Subcutaneous adipose tissue (tissue), 4 donors: Measurements from ENCODE around the gene KCNAB2. TPM values are rescaled to one million over a fixed set of nuclear protein-coding genes. Genes with fewer than 3 reads are reported as not detected.

Source experiments
- total RNA-seq, 4 donors: library from RNA; depleted of rRNA; stranded (reverse); fragments of >200 nt; gene quantifications; one replicate each; pipeline ENCODE4 v1.1.0, GENCODE V29; 2016
- TF ChIP-seq, protein P1 (sequence below): fragments of 450-650 bp; IDR thresholded peaks from one replicate; pipeline ENCODE4 v1.5.1; 2016; ENCODE audit warnings: low read depth, mild to moderate bottlenecking, control low read depth, antibody characterized with exemption, moderate library complexity

KCNAB2 gene
- total RNA-seq, 4 donors from 2014 or later, result 10.2 to 48.6 (median 18.2) TPM

DNA sequence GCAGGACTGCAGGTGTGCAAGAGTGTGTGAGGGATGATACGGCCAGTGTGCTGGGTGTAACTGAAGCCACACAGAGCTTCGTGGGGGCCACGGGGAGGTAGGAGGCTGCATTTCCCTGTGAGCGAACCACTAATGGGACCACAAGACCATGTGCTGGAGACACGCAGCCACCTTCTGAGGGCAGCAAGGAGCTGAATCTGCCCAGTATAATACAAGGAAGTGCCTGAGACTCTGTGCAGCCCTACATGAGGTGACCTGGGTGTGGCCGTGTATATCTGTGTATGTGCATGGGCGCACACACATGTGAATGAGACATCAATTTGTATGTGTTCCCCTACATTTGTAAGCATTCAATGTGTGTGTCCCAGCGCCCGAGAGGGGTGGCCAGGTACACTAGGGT lies 83.6 kb downstream of the KCNAB2 start:
- TF ChIP-seq, protein P1, sequence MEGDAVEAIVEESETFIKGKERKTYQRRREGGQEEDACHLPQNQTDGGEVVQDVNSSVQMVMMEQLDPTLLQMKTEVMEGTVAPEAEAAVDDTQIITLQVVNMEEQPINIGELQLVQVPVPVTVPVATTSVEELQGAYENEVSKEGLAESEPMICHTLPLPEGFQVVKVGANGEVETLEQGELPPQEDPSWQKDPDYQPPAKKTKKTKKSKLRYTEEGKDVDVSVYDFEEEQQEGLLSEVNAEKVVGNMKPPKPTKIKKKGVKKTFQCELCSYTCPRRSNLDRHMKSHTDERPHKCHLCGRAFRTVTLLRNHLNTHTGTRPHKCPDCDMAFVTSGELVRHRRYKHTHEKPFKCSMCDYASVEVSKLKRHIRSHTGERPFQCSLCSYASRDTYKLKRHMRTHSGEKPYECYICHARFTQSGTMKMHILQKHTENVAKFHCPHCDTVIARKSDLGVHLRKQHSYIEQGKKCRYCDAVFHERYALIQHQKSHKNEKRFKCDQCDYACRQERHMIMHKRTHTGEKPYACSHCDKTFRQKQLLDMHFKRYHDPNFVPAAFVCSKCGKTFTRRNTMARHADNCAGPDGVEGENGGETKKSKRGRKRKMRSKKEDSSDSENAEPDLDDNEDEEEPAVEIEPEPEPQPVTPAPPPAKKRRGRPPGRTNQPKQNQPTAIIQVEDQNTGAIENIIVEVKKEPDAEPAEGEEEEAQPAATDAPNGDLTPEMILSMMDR, result no peak

GRCh38 chr1:6130036-6130435 lies 84.3 kb downstream of the KCNAB2 start:
- TF ChIP-seq, protein P1, result no peak

- TF ChIP-seq, protein P1, result no peak
Measured at GRCh38 chr1:6130596-6130995, 84.9 kb downstream of the KCNAB2 start.

DNA sequence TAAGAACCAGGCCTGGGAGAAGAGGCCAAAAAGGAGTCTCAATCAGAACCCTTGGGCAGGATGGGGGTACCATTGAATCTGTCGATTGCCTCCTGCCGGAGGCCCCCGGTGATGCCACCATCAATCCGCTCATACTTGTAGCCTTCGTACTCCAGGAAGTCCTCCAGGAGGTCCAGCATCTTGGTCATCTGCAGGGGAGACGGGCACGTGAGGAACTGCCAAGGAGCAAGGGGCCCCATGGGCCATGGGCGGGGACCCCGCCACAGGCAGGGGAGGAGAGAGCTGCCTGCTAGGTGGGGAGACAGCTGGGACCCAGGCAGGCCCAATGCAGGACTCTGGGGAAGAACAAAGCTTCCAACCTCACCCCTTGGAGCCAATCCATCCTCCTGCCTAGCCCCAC lies 85.9 kb downstream of the KCNAB2 start:
- TF ChIP-seq, protein P1, result no peak

DNA sequence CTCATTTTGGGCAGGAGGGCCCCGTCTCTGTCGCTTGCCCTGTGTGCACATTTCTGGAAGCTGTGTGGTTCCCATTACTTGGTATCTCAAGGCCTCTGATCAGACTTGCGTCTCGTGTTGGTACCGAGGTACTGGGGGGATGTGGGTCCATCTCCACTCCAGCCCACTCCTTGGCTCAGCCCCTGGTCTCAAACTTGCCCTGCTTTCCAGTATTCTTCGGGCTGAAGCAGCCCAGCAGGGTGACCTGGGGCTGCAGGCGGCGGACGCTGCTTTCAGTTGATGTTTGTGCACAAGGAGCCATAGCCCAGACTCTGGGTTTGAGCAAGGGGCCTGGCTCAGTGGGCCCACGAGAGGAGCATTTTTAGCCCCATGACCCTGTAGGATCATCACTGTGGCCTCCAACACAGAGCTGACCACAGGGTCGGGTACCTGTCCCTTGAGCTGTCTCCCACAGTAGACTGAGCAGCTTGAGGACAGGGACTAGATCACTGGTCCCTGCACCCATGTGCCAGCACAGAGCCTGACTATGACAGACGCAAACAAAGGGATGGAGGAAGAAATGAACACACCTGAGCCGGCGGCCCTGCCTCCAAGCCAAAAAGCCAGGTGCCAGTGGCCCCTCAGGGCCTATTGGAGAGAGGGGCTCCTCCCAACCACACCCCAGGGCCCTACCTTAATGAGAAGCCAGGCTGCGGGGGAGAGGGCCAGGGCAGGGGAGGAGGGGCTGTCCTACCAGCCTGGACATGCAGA lies 87.6 kb downstream of the KCNAB2 start:
- TF ChIP-seq, protein P1, result no peak

GRCh38 chr1:6134206-6134605 lies 88.5 kb downstream of the KCNAB2 start:
- TF ChIP-seq, protein P1, result no peak

DNA sequence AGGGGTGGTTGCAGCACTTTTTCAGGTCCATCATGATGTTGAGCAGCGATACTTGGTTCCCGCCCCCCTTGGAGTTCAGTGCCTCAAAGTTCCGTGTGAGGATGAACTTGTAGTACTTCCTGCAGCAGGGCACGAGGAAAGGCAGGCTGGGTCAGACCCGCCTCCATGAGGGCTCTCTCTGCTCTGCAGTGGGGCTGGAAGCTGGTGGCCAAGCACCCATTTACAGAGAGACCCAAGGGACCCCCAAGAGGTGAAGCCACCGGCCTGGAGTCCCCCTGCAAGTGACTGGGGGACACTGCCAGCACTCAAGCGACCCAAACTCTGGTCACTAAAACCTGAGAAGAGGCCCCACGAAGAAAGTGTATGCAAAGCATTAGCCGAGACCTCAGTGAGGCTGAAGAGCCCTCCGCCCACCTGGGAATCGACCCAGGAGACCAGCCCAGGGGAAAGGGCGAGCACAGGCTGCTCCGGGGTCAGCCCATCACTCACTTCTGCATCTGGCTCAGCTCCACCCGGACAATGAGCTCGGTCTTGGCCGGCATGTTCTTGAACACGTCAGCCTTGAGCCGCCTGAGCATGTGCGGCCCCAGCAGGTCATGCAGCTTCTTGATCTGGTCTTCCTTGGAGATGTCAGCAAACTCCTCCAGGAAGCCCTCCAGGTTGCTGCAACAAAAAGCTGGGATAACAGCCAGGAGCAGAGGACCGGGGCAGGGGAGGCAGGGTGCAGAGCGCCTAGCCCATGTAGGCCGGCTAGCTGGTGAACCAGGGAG lies 89.2 kb downstream of the KCNAB2 start:
- TF ChIP-seq, protein P1, result no peak
